HL-60 (cell line): ENCODE measurements around the gene MMP25.

Experiments
- DNase-seq, 2 experiments: peaks; one replicate each; pipeline ENCODE4 v3.0.0-alpha.2; 2010 to 2020; ENCODE audit warnings: low read depth in 1 of 2, low spot score in 1 of 2
- H3K27ac ChIP-seq: fragments of 250-450 bp; sonication (Bioruptor Pico); replicated peaks from 2 replicates; pipeline ENCODE4 v1.5.1; 2020; ENCODE audit warnings: mild to moderate bottlenecking, moderate library complexity
- H3K27me3 ChIP-seq: fragments of 250-450 bp; sonication (Bioruptor Pico); 2 replicates; pipeline ENCODE4 v1.5.1; 2021; ENCODE audit warnings: mild to moderate bottlenecking, moderate library complexity; ENCODE audit not compliant: insufficient read depth, poor library complexity, severe bottlenecking
- H3K4me3 ChIP-seq: replicated peaks from 2 replicates; pipeline ENCODE4 v1.5.1; 2011; ENCODE audit warnings: mild to moderate bottlenecking, control low read depth, low read length; ENCODE audit not compliant: insufficient read depth
- CTCF ChIP-seq: IDR thresholded peaks from one replicate; pipeline ENCODE4 v1.5.1; 2011; ENCODE audit warnings: low read length, control low read depth, inconsistent platforms; ENCODE audit not compliant: insufficient read depth
- GABPA ChIP-seq: IDR thresholded peaks from 2 replicates; pipeline ENCODE4 v1.6.1; 2012; ENCODE audit warnings: low read depth
- POLR2AphosphoS5 ChIP-seq: IDR thresholded peaks from 2 replicates; pipeline ENCODE4 v1.6.1; 2012; ENCODE audit warnings: low read depth
- SPI1 ChIP-seq: IDR thresholded peaks from 2 replicates; pipeline ENCODE4 v1.6.1; 2012; ENCODE audit warnings: low read depth, mild to moderate bottlenecking, borderline replicate concordance
- TF ChIP-seq, protein P1 (sequence below): IDR thresholded peaks from 2 replicates; pipeline ENCODE4 v1.6.1; 2012; ENCODE audit warnings: low read depth; ENCODE audit not compliant: insufficient replicate concordance

Gene MMP25

GRCh38 chr16:3012828-3013420, 33.4 kb upstream of the MMP25 start, which contains the start of gene CLDN9:
TSS of gene CLDN9 (plus strand) at chr16:3012923. CDS start at chr16:3013363, 440 bp downstream.
- no peak for DNase-seq
- no peak within 1 kb of the TSS for H3K27ac ChIP-seq

DNA sequence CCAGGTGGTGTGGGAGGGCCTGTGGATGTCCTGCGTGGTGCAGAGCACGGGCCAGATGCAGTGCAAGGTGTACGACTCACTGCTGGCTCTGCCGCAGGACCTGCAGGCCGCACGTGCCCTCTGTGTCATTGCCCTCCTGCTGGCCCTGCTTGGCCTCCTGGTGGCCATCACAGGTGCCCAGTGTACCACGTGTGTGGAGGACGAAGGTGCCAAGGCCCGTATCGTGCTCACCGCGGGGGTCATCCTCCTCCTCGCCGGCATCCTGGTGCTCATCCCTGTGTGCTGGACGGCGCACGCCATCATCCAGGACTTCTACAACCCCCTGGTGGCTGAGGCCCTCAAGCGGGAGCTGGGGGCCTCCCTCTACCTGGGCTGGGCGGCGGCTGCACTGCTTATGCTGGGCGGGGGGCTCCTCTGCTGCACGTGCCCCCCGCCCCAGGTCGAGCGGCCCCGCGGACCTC, 32.8 kb upstream of the MMP25 start:
- DNase-seq = no peak
- Histone ChIP-seq H3K27ac (no peak overlapping the region), H3K4me3 (no peak overlapping the region), H3K27me3 (no peaks in the 10 kb centered on the region)
- TF ChIP-seq CTCF (no peak), SPI1 (no peak), POLR2AphosphoS5 (no peak), GABPA (no peak)
- TF ChIP-seq, protein P1, sequence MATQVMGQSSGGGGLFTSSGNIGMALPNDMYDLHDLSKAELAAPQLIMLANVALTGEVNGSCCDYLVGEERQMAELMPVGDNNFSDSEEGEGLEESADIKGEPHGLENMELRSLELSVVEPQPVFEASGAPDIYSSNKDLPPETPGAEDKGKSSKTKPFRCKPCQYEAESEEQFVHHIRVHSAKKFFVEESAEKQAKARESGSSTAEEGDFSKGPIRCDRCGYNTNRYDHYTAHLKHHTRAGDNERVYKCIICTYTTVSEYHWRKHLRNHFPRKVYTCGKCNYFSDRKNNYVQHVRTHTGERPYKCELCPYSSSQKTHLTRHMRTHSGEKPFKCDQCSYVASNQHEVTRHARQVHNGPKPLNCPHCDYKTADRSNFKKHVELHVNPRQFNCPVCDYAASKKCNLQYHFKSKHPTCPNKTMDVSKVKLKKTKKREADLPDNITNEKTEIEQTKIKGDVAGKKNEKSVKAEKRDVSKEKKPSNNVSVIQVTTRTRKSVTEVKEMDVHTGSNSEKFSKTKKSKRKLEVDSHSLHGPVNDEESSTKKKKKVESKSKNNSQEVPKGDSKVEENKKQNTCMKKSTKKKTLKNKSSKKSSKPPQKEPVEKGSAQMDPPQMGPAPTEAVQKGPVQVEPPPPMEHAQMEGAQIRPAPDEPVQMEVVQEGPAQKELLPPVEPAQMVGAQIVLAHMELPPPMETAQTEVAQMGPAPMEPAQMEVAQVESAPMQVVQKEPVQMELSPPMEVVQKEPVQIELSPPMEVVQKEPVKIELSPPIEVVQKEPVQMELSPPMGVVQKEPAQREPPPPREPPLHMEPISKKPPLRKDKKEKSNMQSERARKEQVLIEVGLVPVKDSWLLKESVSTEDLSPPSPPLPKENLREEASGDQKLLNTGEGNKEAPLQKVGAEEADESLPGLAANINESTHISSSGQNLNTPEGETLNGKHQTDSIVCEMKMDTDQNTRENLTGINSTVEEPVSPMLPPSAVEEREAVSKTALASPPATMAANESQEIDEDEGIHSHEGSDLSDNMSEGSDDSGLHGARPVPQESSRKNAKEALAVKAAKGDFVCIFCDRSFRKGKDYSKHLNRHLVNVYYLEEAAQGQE = no peak

More at GRCh38 chr16:3012828-3013420, 33.4 kb upstream of the MMP25 start, which contains the start of gene CLDN9:
- Histone ChIP-seq H3K4me3 (no peak within 1 kb of the TSS), H3K27me3 (no peaks in the 10 kb centered on the region)
- TF ChIP-seq POLR2AphosphoS5 (no peak), CTCF (no peak)
- TF ChIP-seq, protein P1 = no peak

GRCh38 chr16:3013998-3014690, 32.2 kb upstream of the MMP25 start:
- TF ChIP-seq CTCF (no peak), GABPA (no peak), SPI1 (no peak), POLR2AphosphoS5 (no peak)
- TF ChIP-seq, protein P1 = no peak
- DNase-seq = no peak
- Histone ChIP-seq H3K4me3 (no peak overlapping the region), H3K27ac (no peak overlapping the region), H3K27me3 (no peaks in the 10 kb centered on the region)
